ENCODE data around the gene HIBADH. TPM values are rescaled to one million over a fixed set of nuclear protein-coding genes. Genes with fewer than 3 reads are reported as not detected.

HIBADH gene
- total RNA-seq, 1 donor from 2014 or later = 10.3 TPM

DNA sequence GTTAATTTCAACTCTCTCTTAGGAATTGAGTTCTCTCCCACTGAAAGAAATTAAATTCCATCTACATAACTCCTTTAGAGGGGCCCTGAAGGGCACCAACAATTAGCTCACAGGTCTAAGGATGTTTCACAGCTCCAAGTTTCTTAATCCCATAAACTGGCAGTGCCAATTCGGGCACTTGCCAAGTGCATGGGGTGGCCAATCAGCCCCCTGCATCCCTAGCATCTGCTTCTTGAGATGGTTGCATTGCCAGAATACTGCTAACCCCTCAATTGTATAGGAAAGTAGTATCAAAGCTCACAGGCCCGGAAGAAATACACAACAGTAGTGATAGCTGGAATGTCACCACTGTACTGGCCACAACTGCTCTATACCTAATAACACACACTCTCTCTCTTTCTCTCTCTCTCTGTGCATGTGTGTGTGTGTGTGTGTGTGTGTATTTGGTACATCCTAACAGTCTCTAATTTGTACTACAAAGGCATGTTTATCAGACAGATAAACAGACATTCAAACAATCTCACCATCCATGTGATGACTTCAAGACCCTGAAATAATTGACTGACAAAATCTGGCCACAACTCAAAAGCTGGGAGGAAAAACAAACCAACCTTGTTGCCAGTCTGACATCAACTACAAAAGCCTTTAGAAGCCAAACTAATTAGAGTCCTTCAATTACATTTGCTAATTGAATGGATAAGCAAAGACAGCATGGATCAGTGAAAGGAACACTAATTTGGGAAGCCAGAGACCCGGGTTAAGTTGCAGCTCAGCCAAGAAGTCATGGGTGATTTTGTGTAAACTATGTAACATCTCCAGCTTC is 27.8 kb downstream of the HIBADH start:
- peaks cover 16% of the 10 kb centered on the region for H3K4me1 Mint-ChIP-seq (ENCODE audit: low read depth, unreplicated experiment)
- no peak overlapping the region for H3K4me3 Mint-ChIP-seq (ENCODE audit: unreplicated experiment)
- H3K9me3 Mint-ChIP-seq (ENCODE audit: unreplicated experiment) = no peaks in the 10 kb centered on the region
- no peaks in the 10 kb centered on the region for H3K36me3 Mint-ChIP-seq (ENCODE audit: unreplicated experiment)
- no peak for DNase-seq
- no peak overlapping the region for H3K27ac Mint-ChIP-seq (ENCODE audit: unreplicated experiment)
- TF ChIP-seq, protein P1, sequence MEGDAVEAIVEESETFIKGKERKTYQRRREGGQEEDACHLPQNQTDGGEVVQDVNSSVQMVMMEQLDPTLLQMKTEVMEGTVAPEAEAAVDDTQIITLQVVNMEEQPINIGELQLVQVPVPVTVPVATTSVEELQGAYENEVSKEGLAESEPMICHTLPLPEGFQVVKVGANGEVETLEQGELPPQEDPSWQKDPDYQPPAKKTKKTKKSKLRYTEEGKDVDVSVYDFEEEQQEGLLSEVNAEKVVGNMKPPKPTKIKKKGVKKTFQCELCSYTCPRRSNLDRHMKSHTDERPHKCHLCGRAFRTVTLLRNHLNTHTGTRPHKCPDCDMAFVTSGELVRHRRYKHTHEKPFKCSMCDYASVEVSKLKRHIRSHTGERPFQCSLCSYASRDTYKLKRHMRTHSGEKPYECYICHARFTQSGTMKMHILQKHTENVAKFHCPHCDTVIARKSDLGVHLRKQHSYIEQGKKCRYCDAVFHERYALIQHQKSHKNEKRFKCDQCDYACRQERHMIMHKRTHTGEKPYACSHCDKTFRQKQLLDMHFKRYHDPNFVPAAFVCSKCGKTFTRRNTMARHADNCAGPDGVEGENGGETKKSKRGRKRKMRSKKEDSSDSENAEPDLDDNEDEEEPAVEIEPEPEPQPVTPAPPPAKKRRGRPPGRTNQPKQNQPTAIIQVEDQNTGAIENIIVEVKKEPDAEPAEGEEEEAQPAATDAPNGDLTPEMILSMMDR (IDR thresholded peaks at IDR 0.05; ENCODE audit: partially characterized antibody, unreplicated experiment) = no peak
- H3K27me3 Mint-ChIP-seq (ENCODE audit: unreplicated experiment) = no peaks in the 10 kb centered on the region

DNA sequence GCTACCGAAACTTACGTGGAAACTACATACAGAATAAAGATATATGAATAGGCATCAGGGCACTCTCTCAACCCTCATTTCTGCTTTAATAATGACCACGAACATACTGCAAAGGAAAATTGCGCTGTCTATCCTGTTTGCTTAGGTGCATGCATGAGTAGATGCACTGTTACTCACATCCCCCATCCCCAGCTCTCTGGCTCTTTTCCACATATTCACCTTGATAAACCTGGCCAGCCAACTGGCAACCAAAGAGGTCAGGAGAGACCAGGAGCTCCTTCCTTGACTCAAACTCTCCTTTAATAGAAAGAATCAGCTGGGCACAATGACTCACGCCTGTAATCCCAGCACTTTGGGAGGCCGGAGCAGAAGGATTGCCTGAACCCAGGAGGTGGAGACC is 29.6 kb downstream of the HIBADH start:
- TF ChIP-seq, protein P1 (IDR thresholded peaks at IDR 0.05; ENCODE audit: partially characterized antibody, unreplicated experiment) = no peak
- H3K4me1 Mint-ChIP-seq (ENCODE audit: low read depth, unreplicated experiment) = peaks cover 16% of the 10 kb centered on the region
- DNase-seq = no peak
- no peaks in the 10 kb centered on the region for H3K36me3 Mint-ChIP-seq (ENCODE audit: unreplicated experiment)
- no peaks in the 10 kb centered on the region for H3K27me3 Mint-ChIP-seq (ENCODE audit: unreplicated experiment)
- no peak overlapping the region for H3K27ac Mint-ChIP-seq (ENCODE audit: unreplicated experiment)
- no peaks in the 10 kb centered on the region for H3K9me3 Mint-ChIP-seq (ENCODE audit: unreplicated experiment)
- no peak overlapping the region for H3K4me3 Mint-ChIP-seq (ENCODE audit: unreplicated experiment)

DNA sequence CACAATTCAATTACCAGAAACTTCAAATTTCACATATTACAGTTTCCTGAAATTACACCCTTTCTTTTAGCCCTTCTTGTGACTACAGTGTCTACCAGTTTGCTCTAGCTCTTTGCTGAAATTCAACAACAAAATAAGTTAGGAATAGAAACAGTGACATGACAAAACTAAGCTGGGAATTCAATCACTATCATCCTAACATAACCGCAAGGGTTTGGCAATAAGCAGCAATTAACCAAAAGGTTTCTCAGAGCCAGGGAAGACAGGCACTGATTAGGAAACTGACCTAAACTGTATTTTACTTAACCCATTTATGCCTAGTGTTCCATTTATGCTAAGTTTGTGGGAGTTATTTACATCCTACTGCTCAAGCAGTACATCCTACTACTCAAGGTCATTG is 31.3 kb downstream of the HIBADH start:
- H3K4me1 Mint-ChIP-seq (ENCODE audit: low read depth, unreplicated experiment) = peaks cover 12% of the 10 kb centered on the region

DNA sequence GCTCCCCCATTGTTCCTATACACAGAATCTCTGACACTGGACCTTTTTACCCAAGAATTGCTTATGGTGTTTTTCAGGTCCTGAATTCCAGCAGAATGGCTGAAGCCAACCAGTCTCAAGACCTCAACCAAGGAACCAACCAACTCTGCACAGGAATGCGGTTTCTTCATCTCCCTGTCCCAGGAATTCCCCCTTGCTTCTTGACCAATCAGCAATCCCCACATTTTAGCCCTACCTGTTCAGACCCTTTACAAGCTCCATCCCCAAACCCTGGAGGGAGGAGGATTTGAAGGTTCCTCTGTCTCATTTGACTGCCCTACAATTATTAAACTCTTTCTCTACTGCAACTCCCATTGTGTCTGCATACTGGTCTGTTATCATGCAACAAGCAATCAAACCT is 35.5 kb downstream of the HIBADH start:
- H3K4me1 Mint-ChIP-seq (ENCODE audit: low read depth, unreplicated experiment) = no peaks in the 10 kb centered on the region
- H3K4me3 Mint-ChIP-seq (ENCODE audit: unreplicated experiment) = no peak overlapping the region
- no peak for DNase-seq
- no peaks in the 10 kb centered on the region for H3K36me3 Mint-ChIP-seq (ENCODE audit: unreplicated experiment)
- TF ChIP-seq, protein P1 (IDR thresholded peaks at IDR 0.05; ENCODE audit: partially characterized antibody, unreplicated experiment) = no peak
- H3K9me3 Mint-ChIP-seq (ENCODE audit: unreplicated experiment) = peaks cover 2% of the 10 kb centered on the region
- peak overlapping the region; percentile 33 for H3K27ac Mint-ChIP-seq (ENCODE audit: unreplicated experiment)
- H3K27me3 Mint-ChIP-seq (ENCODE audit: unreplicated experiment) = no peaks in the 10 kb centered on the region

More for the DNA sequence above, 31.3 kb downstream of the HIBADH start:
- Mint-ChIP-seq H3K4me3 (ENCODE audit: unreplicated experiment) (no peak overlapping the region), H3K27ac (ENCODE audit: unreplicated experiment) (no peak overlapping the region), H3K9me3 (ENCODE audit: unreplicated experiment) (no peaks in the 10 kb centered on the region), H3K27me3 (ENCODE audit: unreplicated experiment) (no peaks in the 10 kb centered on the region), H3K36me3 (ENCODE audit: unreplicated experiment) (no peaks in the 10 kb centered on the region)
- TF ChIP-seq, protein P1 (IDR thresholded peaks at IDR 0.05; ENCODE audit: partially characterized antibody, unreplicated experiment) = no peak
- DNase-seq = no peak

DNA sequence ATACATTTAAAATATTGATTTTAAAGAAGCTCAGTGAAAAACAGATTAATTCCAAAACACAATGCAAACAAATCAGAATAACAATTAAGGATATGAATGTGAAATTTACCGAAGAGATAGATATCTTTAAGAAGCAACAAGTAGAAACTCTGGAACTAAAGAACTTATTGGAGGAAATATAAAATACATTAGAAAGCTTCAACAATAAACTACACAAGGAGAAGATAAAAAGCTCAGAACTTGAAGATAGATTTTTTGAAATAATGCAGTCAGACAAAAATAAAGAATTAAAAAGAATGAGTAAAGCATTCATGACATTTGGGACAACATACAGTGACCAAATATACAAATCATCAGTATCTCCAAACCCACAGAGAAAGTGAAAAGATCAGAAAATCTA is 43.2 kb downstream of the HIBADH start:
- no peak overlapping the region for H3K27ac Mint-ChIP-seq (ENCODE audit: unreplicated experiment)
- no peak overlapping the region for H3K4me3 Mint-ChIP-seq (ENCODE audit: unreplicated experiment)
- TF ChIP-seq, protein P1 (IDR thresholded peaks at IDR 0.05; ENCODE audit: partially characterized antibody, unreplicated experiment) = no peak
- no peaks in the 10 kb centered on the region for H3K27me3 Mint-ChIP-seq (ENCODE audit: unreplicated experiment)
- H3K36me3 Mint-ChIP-seq (ENCODE audit: unreplicated experiment) = peaks cover 35% of the 10 kb centered on the region
- H3K4me1 Mint-ChIP-seq (ENCODE audit: low read depth, unreplicated experiment) = no peaks in the 10 kb centered on the region
- H3K9me3 Mint-ChIP-seq (ENCODE audit: unreplicated experiment) = peaks cover 6% of the 10 kb centered on the region
- DNase-seq = no peak

Data from glutamatergic neuron (in vitro differentiated cells).